ENCODE data around the gene RGPD6.
"Not testable (repeated sequence)": the region's sequence is repeated elsewhere in the genome, so short reads cannot be mapped to it uniquely, and the experiment has no call there.

Gene RGPD6

DNA sequence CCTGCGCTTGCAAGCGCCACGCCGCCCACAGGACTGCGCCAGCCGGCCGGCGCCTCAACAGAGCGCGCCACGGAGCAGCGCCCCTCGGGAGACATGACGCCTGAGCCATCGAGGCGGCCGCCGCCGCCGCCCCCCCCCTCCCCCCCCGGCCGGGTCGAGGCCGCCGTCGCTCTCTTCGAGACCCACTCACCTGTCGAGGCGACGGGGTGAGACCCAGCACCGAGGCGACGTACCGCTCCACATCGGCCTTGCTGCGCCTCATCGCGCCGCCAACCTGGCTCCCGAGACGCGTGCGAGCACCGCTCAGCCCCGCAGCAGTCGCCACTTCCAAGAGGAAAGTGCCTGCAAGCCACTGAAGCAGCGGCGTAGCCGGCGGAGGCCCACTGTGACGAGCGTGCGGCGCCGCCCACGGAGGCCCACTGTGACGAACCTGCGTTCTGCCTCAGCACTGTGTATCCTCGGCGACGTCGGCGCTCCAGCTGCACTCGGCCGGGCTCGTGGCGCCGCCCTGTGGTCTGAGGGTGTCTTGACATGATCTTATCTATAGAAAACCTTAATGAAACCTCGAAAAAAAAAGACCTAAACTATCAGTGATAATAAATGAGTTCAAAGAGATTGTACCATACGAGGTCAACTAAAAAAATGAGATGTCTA is at the start of gene RGPD6:
Gene RGPD6 (minus strand): TSS at position 460 of the 654 bp plus-strand sequence. CDS start 198 bp downstream, at position 262.
- in situ Hi-C loops (cut with HindIII; ENCODE audit: low sequenced_read_pairs), result not testable (repeated sequence)

DNA sequence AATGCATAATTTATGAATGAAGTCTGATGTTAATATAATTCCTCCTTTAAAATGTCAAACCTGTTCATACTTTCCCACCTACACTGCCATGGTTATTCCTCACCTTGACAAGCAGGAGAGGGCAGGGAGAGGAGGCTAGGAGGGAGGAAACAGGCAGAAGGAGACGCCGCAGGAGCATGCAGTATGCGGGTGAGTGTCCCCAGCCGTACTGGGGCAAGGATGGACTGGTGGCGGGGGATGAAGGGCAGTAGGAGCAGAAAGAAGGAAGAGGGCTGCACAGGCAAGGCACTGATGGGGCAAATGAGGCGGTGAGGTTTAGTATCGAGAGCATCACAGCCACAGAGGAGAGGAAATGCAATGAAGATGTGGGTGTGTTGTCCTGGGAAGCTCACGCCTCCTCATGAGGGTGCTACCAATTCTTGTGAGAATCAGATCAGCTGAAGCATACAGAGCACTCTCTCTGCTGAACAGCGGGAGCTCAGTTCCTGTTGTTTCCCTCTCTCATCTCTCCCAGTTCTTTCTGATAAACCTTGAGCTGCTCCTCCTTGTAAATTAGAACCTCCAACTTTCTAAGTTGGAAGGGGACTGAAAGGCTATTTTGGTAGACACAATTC is 42.4 kb upstream of the RGPD6 start:
- in situ Hi-C loops (cut with HindIII; ENCODE audit: low sequenced_read_pairs), result not testable (repeated sequence)

DNA sequence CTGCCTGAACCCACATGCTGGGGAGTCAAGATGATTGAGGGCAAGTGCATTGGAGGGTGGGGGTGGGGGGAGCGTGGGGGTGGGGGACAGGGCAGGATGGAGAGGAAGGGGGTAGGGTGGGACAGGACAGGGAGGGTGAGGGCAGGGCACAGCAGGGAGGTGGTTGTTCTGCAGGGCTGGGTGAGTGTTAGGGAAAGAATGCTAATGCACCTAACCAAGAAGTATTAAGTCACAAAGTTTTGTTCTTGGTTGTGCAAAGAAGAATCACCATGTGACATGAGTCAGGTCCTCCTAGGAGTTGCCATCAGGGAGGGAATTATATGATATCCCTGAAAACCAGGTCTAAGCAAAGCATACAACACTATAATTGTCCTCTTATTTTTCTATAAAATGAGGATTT is 36.9 kb upstream of the RGPD6 start:
- in situ Hi-C loops (cut with HindIII; ENCODE audit: low sequenced_read_pairs), result not testable (repeated sequence)

DNA sequence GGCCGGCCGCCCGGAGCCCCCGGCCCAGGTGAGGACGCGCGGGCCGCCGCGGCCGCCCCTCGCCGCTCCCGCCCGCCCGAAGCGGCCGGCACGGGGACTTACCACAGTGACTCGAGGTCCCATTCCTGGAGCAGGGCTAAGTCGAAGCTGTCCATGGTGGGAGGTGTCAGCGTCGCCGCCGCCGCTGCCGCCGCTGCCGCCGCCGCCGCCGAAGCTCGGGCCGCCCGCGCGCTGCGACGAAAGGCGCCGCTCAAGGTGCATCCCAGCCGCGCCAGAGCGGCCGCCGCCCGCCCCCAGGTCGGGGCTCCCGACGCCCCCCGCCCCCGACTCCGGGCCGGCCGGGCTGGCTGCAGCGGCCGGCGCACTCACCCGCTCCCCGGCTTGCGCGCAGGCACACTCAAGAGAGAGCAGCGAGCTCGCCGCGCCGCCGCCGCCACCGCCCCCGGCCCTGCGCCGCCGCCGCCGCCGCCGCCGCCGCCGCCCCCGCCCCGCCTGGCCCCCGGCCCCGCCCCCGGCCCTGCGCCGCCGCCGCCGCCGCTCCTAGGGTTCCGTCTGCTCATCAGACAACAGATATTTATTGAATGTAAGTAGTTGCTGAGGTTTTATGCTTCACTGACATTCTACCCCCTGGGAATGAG is 33.7 kb upstream of the RGPD6 start:
- in situ Hi-C loops (cut with HindIII; ENCODE audit: low sequenced_read_pairs), result not testable (repeated sequence)

DNA sequence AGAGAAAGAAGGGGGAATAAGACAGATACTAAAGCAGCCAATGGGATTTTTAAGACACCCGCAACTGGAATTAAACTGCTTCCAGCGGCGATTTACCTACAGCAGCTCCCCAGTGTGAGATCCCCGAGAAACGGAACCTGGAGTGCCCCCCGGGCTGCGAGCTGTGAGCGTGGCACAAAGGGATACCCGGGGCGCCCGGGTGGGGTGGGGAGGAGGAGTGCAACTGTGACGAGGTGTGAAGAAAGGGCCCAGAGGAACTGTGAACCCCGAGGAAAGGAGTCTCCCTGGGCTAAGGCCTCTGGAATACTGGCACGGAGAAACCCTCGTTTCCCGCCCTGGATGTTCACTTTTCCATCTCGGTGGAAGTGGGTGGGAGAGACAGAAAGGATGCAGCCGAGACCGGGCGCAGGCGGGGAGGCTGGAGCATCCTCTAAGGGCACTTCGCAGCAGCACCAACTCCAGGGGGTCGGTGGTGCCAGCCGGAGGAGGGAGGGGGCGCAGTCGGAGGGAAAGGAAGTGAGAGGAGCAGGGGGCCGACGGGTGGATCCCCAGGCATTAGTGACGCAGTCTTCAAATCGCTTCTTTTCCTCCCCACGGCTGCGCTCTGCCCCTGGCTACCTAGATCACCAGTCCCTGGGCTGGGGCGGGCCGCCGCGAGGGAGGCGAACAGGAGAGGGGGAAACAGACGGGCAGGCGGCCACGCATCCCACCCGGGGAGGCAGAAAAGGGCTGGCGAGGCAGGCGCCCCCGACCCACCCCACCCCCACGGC is 33.0 kb upstream of the RGPD6 start:
- in situ Hi-C loops (cut with HindIII; ENCODE audit: low sequenced_read_pairs), result not testable (repeated sequence)

DNA sequence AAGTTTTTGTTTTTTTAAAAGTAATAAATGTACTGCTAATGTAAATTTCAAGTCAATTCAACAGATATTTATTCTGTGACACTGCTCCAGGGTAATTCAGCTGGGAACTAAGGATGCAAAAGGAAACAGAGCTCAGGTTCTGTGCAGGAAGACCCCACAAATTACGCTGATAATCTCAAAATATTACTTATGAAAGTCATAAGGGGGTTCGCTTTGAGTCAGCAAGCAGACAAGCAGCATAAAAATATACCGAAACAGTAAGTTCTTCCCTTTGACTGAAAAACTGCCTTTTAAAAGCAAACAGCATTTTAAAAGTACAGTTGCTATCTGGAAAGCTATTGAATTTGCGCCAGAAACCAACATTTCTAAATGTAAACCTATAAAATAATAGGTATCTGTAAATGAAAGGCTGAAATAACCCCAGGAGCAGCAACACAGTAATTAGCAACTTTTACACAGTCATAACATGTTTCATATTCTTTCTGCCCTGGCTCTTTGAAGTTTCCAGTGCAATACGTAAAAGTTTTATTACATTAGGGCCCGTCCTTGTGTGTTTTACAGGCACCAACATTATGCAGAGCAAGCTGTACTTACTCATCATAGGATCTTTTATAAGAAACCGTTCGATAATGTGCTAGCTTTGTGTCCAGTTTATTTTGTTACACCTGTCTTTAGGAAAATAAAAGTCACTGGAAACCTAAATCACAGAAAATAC is 31.9 kb upstream of the RGPD6 start:
- in situ Hi-C loops (cut with HindIII; ENCODE audit: low sequenced_read_pairs), result not testable (repeated sequence)

DNA sequence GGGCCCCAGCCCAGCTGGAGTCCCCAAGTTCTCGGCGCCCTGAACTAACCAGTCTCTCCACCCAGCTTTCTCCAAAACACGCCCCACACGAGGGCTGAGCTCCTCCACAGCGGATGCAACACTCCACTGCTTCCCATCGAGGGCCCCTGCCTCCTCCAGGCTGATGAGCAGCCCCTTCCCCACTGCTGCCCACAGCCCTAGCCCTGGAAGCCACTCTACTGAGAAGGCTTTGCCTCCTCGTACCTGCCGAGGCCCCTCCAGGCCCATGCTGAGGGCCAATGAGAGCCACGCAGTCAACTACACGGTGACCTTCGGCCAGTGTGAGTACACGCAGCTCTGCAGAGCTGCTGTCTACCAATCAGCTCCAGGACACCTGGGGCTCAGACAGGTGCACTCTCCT is 28.0 kb upstream of the RGPD6 start:
- in situ Hi-C loops (cut with HindIII; ENCODE audit: low sequenced_read_pairs), result not testable (repeated sequence)

DNA sequence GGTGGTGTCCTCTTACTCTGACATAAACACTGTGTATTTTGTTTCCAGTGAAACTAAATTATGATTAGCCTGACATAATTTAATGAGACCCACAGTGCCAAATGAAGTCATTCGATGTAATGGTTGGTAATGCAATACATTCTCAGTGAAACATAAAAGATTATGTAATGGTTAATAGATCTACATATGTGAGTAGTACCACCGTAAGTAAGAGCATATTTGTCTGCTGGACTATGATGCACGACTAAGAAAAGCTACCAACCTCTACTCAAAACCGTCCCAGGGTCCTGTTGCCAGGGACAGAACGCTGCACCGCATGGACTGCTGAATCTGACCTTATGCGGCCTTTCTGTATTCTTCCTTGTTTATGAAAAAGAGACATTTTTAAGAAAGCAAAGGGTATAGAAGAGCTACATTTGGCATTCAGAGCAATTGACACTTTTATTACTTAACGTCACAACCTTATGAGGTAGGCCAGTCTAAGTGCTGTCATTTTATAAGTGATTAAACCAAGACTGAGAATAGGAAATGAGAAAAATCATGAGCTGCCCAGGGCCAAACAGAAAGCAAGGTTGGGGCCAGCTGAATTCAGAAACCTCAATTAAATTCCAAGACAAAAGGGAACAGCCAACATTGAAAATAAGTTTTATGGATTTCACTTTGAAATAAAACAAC is 27.0 kb upstream of the RGPD6 start:
- in situ Hi-C loops (cut with HindIII; ENCODE audit: low sequenced_read_pairs), result not testable (repeated sequence)

DNA sequence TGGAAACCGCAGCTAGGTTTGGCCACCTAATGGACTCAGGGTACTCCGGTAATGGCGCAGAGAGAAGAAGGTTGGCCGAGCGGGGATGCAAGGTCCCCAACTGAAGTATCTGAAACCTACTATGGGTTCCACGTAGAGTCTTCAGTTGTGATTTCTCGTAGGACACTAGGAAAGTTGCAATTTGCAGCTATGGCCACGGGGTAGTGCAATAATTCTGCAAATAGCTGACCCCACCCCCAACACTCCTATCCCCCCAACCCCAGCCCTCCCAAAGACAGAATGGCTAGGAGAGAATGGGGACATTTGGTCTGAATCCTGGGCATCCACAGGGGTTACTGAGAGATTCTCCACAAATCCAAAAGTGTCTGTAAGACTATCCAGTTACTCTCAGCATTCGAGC is 25.1 kb upstream of the RGPD6 start:
- in situ Hi-C loops (cut with HindIII; ENCODE audit: low sequenced_read_pairs), result not testable (repeated sequence)

DNA sequence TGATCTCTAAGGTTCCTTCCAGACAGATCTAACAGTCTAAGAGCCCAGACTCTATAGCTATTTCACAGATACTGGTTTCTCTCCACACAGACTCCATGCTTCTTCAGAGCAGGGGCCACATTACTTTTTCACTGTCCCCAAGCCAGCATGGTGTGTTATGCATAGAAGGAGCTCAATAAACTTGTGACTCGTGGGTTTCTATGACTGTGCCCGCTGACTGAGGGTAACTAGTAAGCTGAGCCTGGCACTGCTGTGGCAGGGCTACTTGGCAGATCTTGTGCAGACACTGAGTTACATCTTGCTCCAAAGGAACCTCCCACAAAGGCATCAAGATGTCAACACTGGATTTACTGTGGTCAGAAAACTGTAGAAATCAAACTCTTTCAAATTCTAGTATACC is 15.0 kb upstream of the RGPD6 start:
- in situ Hi-C loops (cut with HindIII; ENCODE audit: low sequenced_read_pairs), result not testable (repeated sequence)

DNA sequence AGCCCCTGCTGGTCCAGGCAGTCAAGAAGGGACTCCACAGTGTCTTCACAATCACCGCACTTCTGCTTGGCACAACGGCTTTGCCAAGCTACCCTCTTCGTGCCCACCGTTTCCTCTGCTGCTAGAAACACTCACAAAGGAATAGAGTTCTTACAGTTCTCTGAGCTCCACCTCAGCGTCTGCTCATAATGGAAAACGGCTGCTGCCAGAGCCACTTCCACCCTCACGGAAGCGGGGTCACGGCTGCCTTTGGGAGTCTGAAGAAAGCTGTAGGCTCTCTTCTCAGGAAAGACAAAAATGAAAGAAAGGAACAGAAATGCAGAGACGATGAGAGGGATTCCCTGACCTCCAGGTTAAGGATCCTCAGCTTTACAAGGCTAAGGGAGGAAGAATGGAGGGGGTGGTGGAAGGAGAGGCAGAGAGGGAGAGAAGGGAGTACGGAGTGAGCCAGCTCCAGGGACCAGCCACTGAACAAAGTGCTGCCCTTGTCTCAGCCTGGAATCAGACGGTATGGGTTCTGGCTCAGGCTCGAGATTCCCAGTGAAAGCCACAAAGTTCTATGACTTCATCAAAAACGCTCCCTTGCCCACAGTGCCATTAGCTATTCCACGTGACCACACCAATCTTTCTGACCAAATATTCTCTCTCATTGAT is 12.8 kb upstream of the RGPD6 start:
- in situ Hi-C loops (cut with HindIII; ENCODE audit: low sequenced_read_pairs), result not testable (repeated sequence)

DNA sequence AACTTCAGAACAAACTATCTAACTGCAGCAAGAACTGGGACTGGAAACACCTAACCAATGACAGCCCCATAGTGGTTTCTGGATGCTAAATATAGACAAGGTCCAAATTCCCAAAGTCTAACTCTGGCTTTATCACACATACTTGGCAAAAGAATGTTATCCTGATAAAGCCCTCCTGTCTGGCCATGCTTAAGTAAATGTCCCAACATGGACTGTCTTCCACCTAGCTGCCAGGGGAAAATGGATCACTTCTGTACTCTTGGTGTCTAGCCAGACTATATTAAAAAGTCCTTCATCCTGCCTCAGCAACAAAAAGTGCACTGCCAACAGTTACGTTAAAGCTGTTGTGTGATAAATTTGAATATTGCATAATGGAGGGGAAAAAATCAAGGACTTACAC is 11.5 kb upstream of the RGPD6 start:
- in situ Hi-C loops (cut with HindIII; ENCODE audit: low sequenced_read_pairs), result not testable (repeated sequence)

DNA sequence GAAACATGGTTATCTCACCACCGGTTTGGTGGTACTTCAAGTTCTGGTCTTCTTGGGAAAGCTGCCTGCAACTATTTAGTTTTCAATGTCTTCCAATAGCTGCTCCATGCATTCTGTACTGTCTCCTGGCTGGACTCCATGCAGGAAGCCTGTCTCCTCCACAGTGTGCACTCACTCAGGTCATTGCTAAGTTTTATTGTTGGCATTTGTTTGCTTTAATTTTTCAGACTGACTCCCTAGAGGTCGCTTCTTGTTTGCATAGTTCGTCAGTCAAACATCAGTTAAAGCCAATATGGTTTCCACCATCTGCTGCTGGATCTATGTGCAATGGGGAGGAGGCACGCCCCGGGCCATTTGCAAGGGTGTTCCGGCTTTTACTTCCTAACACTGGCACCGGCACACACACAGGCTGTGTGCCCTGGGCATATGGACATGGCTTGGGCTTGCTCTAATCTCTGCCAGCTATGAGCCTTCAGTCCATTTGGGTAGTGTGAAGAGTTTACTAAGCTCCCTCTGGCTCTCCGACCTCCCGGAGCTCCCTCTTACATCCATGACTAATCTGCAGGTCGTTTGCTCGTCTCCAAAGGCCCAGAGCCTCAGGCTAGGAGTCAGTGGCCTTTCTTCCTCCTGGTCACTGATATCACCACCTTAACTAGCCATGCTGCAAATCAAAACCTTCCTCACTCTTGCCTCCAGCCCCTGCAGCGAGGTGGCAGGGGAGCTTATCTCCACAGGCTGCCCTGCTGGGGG is 2.4 kb upstream of the RGPD6 start:
- in situ Hi-C loops (cut with HindIII; ENCODE audit: low sequenced_read_pairs), result not testable (repeated sequence)

DNA sequence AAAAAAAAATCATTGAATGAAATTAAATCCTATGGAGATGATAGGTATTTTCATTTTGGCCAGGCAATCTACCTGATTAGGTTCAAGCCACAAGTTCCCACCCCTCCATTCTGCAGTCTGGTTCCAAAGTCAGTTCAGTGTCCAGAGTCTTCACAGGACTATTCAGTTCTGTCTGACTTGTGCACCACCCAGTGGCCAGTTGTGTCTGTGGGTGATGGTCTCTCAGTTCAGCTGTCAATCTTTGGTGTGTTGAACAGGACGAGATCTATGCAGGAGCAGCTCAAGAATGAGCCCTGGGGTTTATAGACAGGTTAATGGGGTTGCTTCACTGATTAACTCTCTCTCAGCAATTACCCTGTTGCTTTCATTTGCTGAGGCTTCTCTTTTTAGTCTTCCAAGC is 1.4 kb upstream of the RGPD6 start:
- in situ Hi-C loops (cut with HindIII; ENCODE audit: low sequenced_read_pairs), result not testable (repeated sequence)

DNA sequence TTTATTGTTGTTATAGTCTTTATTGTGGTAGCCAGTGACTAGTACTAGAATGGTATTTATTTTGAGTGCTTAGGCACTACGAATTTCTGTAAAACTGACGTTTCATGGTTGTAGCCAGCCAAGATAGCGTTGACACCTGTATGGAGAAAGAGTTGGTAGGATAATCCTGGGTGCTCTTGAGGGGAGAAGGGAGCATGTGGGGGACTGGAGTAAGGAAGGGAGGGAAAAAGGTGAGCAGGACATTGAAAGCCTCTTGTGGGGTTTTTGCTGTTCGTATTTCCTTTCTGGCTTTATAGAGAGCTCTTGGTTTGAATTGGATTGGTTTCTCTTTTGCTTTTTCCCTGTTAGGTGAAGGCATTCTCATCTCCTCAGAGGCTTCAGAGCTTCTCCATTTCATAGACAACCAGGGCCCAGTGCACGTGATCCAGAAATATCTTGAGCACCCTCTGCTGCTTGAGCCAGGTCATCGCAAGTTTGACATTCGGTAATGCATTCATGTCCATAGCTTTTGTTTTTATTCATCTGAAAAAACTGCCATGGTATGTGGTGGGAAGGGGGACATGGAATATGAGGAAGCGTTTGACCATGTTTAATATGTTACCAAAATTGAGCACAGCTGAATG is 77.2 kb downstream of the RGPD6 start:
- in situ Hi-C loops (cut with HindIII; ENCODE audit: low sequenced_read_pairs), result not testable (repeated sequence)

DNA sequence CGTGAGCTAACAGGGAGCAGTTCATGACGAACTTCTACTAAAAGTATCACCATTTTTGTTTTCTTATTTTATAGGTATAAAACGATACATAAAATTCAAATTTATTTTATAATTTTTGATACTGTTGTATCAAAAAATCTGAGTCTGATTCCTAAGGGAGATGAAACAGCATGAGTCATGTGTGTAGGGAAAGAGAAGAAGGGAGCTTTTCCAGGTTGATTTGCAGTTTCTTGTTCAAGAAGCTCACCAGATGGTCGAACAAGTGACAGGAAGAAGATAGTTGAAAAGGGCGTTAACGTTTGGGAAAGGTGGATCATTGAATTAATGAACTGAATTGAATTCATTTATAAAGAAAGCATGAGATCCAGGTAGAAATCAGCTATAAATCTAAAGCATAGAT is 81.0 kb downstream of the RGPD6 start:
- in situ Hi-C loops (cut with HindIII; ENCODE audit: low sequenced_read_pairs), result not testable (repeated sequence)

DNA sequence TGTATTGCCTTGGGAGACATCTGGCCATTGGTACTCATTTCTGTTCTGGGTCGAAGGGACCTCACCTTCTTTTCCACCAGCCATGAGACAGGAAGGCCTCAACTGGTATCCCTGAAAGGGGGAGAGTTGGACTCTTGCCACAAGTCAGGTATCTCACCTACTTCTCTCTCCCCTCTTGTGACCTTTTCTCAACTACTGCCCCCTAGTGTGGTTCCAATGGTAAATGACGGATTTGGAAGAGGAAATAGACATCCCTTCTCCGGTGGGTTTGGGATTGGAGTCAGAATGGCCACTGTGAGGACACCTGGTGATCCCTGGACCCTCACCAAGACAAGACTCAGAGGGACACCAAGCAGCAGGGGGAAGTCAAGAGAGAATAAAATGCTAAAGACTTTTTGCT is 82.5 kb downstream of the RGPD6 start:
- in situ Hi-C loops (cut with HindIII; ENCODE audit: low sequenced_read_pairs), result not testable (repeated sequence)

DNA sequence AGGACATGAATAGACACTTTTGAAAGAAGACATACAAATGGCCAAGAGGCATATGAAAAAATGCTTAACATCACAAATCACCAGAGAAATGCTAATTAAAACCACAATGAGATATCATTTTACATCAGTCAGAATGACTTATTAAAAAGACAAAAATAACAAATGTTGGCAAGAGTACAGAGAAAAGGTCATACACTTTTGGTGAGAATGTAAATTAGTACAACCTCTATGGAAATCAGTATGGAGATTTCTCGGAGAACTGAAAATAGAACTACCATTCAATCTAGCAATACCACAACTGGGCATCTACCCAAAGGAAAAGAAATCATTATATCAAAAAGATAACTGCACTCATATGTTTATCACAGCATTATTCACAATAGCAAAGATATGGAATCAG is 88.0 kb downstream of the RGPD6 start:
- in situ Hi-C loops (cut with HindIII; ENCODE audit: low sequenced_read_pairs), result not testable (repeated sequence)

DNA sequence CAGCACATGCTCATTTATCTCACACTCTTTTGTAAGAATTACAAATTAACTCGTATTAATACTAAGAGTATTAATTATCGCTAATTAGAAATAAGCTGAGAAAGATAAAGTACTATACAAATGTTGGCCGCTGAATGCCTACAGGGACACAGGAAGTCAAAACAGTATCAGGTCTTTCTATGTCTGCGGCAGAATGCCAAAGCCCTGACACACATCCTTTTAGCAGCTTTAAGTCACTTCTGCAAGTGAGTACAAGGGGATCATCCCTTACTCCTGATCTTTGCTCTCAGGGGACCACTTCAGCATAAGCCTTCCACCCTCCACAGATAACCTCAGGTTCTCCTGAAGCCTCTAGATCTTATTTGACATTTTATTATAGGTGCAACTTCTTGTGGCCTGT is 94.3 kb downstream of the RGPD6 start:
- in situ Hi-C loops (cut with HindIII; ENCODE audit: low sequenced_read_pairs), result not testable (repeated sequence)
